Retina (tissue), 1 donor: ENCODE data around the gene HLA-DQB1.
"Not testable (repeated sequence)": the region's sequence is repeated elsewhere in the genome, so short reads cannot be mapped to it uniquely, and the experiment has no call there.

Source experiments
- DNase-seq: peaks from one replicate; pipeline ENCODE4 v3.0.0-alpha.2; 2016

Gene HLA-DQB1

DNA sequence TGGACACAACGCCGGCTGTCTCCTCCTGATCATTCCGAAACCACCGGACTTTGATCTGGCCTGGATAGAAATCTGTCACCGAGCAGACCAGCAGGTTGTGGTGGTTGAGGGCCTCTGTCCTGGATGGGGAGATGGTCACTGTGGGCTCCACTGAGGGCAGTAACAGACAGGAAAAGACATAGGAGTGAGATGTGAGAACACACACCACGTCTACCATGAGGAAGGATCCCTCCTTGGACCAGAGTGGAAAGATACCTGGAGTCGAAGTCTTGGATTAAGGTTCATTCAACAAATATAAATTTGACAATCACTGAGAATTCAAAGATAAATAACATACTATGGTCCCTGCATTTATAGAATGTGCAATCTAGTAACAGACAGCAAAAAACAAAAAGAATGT, 4.4 kb downstream of the HLA-DQB1 start:
- DNase-seq = no peak

- no peak for DNase-seq
These were observed 6.4 kb downstream of the HLA-DQB1 start for GRCh38 chr6:32659856-32660595.

DNA sequence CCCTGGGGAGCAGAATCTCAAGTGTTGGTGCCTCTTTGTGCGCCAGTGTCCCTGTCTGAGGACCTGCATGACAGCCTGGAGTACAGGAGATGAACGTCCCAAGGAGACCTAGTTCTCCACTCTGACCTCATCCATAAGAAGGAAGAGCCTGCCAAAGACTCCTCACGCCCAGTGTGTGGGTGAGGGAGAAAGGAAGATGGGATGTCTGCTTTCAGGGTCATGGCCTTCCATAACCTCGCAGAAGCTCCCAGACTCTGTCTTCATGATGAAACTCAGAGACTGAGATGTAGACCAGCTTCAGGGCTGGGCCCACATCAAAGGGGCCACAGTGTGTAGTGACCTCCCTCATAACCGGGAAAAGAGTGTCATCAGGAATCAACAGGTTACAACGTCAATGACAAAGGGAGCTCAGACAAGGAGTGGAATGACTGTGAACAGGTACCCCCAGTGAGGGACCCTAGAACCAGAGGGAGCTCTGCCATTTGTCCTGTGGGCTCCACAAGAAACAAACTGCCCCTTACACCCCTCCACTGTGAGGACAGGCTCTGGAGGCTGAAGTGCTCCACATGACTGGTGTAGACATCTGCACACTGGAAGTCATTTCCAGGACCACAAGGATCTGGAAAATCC, 8.1 kb downstream of the HLA-DQB1 start:
- no peak for DNase-seq

DNA sequence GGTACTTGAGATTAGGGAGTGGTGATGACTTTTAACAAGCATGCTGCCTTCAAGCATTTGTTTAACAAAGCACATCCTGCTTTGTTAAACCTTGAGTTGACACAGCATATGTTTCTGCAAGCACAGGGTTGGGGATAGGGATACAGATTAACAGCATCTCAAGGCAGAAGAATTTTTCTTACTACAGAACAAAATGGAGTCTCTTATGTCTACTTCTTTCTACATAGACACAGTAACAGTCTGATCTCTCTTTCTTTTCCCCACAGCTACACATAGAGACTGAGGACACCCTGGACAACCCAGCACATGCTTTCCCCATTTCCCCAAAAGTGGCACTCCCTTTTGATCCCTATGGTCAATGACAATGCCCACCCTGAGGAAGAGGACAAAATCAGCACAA, 8.6 kb downstream of the HLA-DQB1 start:
- DNase-seq = not testable (repeated sequence)

DNA sequence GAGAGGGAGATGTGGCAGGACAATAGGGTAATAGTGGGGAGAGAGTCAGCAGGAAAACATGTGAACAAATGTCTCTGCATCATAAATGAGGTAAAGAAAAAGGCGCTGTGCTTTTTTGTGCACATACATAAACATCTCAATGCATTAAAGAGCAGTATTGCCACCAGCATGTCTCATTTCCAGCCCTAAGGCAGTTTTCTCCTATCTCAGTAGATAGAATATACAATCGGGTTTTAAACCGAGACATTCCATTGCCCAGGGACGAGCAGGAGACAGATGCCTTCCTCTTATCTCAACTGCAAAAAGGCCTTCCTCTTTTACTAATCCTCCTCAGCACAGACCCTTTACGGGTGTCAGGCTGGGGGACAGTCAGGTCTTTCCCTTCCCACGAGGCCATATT, 9.1 kb downstream of the HLA-DQB1 start:
- DNase-seq = not testable (repeated sequence)

DNA sequence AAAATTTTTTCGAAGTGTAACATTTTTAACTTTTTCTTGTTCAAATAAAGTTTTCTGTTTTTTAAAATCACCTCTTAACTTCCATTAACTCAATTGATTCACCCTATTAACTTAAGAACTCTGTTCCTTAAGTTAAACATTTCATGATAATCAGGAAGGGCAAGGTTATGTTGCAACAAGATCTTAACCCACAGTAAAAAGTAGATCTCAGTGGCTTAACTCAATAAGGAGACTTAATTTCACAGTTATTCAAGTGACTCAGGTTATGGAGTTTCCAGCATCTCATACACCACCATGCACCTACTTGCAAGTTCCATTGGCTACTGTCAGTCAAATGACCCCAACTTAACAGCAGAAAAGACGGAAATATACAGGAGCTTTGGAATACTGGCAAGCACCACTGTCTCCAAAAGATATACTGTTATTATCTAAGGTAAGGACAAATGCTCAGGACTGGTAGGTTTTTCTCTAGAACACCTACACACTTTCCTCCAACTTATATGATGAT, 11.2 kb downstream of the HLA-DQB1 start:
- DNase-seq = no peak

GRCh38 chr6:32645047-32645703, 21.3 kb downstream of the HLA-DQB1 start:
- DNase-seq = no peak

- DNase-seq = no peak
These were observed 22.6 kb downstream of the HLA-DQB1 start for GRCh38 chr6:32643904-32644303.

DNA sequence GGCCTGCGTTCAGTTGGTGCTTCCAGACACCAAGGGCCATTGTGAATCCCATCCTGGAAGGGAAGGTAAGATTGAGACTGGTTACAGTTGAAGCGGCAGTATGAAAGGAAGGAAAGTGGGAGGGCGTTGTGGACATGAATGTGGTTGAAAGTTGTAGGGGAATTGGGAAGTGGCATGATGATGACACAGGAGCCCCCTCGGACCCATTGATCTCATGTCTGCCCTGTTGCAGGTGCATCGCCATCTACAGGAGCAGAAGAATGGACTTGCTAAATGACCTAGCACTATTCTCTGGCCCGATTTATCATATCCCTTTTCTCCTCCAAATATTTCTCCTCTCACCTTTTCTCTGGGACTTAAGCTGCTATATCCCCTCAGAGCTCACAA, 23.7 kb downstream of the HLA-DQB1 start:
- DNase-seq = no peak

DNA sequence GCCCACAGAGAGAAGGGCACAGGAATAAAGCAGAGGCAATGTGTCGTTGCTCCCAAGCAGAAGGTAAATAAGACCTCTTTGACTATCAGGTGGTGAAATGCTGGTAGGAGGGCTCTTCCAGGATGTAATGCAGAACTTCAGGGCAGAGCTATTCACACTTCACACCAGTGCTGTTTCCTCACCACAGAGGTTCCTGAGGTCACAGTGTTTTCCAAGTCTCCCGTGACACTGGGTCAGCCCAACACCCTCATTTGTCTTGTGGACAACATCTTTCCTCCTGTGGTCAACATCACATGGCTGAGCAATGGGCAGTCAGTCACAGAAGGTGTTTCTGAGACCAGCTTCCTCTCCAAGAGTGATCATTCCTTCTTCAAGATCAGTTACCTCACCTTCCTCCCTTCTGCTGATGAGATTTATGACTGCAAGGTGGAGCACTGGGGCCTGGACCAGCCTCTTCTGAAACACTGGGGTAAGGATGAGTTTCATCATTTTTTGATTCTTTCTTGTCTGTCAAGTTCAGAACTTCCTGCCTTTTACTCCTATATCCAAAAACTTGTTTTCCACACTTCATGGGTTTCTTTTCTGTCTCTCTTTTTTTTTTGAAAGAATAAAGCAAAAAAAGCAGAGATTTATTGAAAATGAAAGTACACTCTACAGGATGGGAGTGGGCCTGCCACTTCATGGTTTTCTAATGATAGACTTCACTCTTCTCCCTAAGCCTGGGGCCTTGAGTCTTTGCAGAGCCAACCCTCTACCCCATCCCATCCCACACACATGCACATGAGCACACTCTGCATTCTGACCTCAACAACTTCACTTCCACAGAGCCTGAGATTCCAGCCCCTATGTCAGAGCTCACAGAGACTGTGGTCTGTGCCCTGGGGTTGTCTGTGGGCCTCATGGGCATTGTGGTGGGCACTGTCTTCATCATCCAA, 24.4 kb downstream of the HLA-DQB1 start:
- DNase-seq = not testable (repeated sequence)

DNA sequence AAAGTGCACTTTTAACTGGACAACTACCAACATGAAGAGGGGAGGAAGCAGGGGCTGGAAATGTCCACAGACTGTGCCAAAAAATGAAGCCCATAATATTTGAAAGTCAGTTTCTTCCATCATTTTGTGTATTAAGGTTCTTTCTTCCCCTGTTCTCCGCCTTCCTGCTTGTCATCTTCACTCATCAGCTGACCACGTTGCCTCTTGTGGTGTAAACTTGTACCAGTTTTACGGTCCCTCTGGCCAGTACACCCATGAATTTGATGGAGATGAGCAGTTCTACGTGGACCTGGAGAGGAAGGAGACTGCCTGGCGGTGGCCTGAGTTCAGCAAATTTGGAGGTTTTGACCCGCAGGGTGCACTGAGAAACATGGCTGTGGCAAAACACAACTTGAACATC, 25.3 kb downstream of the HLA-DQB1 start:
- no peak for DNase-seq

GRCh38 chr6:32639440-32640394, 26.7 kb downstream of the HLA-DQB1 start:
- DNase-seq = no peak

DNA sequence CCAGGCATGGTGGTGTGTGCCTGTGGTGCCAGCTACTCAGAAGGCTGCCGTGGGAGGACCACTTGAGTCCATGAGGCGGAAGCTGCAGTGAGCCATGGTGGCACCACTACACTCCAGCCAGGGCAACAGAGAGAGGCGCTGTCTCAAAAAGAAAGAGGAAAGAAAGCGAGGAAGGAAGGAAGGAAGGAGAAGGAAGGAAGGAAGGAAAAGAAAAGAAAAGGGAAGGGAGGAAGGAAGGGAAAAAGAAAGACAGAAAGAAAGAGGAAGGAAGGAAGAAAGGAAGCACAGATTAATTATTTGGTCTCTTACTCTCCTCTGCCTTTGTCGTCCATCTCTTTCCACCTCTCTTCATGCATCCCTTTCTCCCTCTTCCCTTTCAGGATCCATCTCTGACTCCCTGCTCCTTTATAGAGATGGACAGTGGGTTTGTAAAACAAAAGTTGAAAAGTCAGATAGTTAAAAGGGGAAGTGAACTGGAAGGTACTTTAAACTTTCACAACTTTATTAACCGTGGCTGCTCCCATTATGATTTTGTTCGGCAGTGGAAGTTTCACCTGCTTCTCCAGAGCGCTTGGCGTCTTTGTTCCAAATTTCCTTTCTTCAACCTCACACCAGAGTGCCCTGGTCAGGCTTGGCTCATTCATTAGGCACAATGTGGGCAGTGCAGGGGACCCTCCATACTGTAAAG, 27.8 kb downstream of the HLA-DQB1 start:
- no peak for DNase-seq

DNA sequence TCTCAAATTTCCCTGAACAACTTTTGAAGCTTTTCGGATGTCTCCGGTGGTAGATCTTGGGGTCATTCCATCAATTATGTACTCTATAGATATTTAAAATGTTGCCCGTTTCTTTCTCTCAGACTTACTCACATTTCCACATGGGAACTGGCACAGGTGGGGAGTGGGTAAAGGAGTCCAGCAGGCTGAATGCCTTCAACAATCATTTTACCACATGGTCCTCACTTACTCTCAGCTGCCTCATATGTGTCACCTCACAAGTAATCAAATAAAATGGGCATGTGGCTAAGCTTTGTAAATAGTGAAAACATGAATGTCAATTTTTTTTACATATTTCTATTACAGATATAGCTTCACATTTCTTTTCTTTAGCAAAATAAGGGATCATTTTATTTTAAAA, 28.6 kb downstream of the HLA-DQB1 start:
- DNase-seq = no peak

DNA sequence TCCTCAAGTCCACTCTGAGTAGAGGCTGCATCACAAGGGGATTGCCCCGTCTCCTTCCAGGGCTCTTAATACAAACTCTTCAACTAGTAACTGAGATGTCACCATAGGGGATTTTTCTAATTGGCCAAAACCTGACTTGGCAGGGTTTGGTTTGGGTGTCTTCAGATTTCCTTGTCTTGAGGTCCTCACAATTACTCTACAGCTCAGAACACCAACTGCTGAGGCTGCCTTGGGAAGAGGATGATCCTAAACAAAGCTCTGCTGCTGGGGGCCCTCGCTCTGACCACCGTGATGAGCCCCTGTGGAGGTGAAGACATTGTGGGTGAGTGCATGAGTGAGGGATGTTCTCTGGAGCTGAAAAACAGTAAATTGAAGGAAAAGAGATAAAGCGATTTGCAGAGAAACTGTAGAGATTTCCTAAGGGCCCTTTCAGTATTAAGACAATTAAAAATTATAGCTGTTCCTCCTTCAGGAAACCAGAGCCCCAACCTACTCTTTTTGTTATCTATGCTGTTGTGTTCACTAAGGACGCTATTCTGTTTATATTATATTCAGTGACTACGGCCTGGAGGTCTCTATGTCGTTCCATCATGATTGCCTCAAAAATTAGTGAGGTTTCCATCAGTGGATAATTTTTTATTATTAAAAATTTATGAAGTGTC, 29.1 kb downstream of the HLA-DQB1 start, which contains the start of gene HLA-DQA1:
TSS of gene HLA-DQA1 (plus strand) at position 188 of the 662 bp plus-strand sequence. CDS start at position 241, 53 bp downstream.
- no peak for DNase-seq

- no peak for DNase-seq
These were observed 30.8 kb downstream of the HLA-DQB1 start for GRCh38 chr6:32635526-32636123.

DNA sequence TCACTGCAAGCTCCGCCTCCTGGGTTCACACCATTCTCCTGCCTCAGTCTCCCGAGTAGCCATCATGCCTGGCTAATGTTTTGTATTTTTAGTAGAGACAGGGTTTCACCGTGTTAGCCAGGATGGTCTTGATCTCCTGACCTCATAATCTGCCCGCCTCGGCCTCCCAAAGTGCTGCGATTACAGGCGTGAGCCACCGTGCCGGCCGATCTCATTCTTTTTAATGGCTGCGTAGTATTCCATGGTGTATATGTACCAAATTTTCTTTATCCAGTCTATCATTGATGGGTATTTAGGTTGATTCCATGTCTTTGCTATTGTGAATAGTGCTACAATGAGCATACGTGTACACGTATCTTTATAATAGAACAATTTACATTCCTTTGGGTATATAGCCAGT, 36.7 kb downstream of the HLA-DQB1 start:
- DNase-seq = not testable (repeated sequence)

DNA sequence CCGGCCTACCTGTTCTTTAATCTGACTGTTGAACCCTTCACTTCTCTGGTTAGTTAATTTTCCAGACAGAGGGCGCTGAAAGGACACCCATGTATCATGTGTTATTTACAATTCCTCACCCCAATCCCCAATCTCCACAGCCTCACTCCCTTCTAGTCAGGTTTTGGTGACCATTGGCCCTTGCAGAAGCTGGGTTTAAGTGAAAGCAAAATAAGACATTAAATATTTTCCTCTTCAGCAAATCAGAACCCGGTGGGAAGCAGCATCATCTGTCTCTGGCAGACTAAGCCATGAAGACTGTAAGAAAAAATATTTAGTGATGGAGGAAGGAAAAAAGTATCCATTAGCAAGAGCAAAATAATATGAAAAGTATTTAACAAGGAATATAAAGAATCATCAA, 38.6 kb downstream of the HLA-DQB1 start:
- DNase-seq = no peak

- DNase-seq = no peak
These were observed 39.2 kb downstream of the HLA-DQB1 start for GRCh38 chr6:32627249-32627648.

- no peak for DNase-seq
These were observed 41.3 kb downstream of the HLA-DQB1 start for GRCh38 chr6:32625137-32625536.
